Ovary (tissue), 3 donors: ENCODE data around the gene TEX261.

ENCODE experiments used
- CTCF ChIP-seq, 3 donors: fragments of 450-650 bp in 2 of 3; fragments of 200-600 bp in 1 of 3; IDR thresholded peaks; one replicate each; pipeline versions ENCODE4 v1.5.1 to v1.8.0; 2016 to 2022; ENCODE audit warnings: antibody characterized with exemption in 3 of 3, mild to moderate bottlenecking in 1 of 3
- EP300 ChIP-seq: sonication (generic); formaldehyde crosslinking; IDR thresholded peaks from one replicate; pipeline ENCODE4 v1.6.1; 2017; ENCODE audit warnings: antibody characterized with exemption
- POLR2A ChIP-seq: fragments of 450-650 bp; IDR thresholded peaks from one replicate; pipeline ENCODE4 v1.6.1; 2017; ENCODE audit warnings: antibody characterized with exemption, mild to moderate bottlenecking, moderate library complexity
- donor health status: DM: no; HTN: no; CAD: no.

GRCh38 chr2:70974592-70974991 lies 20.1 kb downstream of the TEX261 start:
- TF ChIP-seq POLR2A (no peak), CTCF (IDR thresholded peaks at IDR 0.05) (no peak), EP300 (no peak)
